Measurements from ENCODE around the gene SPOP.

SPOP gene

DNA sequence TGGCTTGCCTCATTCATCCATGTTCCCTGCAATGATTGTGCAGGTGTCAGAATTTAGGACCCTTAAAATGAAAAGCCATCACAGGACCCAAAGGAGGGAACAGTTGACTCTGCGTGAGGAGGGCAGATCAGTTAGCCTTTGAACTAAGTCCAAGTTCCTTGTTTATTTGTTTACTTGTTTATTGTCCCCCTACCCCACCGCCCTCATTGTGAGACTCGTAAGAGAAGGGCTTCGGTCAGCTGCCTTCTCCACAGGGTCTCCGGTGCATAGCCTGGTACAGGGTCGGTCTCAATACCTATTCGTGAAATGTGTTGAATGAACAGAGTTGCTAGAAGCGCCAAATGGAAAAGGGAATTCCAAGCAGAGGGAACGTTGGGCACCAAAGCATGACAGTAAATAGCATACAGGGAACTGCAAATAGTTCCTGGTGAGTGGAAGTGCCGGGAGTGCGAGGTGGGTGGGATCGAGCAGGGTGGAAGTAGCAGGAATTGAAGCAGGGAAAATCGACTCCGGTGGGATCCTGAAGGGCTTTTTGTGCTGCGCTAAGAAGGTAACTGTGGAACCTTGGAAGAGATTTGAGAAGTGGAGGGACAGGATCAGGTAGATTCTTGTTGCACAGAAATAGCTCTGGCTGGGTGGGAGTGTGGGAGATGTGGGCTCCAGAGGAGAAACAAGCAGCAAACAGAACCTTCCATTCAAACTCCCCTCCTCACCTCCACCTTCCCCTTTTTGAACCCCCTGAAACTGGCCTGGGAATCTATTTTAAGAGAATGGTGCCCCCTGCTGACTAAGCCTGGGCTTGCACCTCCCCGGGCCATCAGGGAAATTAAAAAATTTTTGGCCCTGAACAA, 17.2 kb upstream of the SPOP start:
- no peaks in the 10 kb centered on the region for H3K9me3 ChIP-seq (ENCODE audit: control insufficient read depth, low read depth, low read length)
- H3K4me1 ChIP-seq (ENCODE audit: control insufficient read depth, low read depth, low read length) = no peaks in the 10 kb centered on the region
- H3K27me3 ChIP-seq (ENCODE audit: control insufficient read depth, insufficient read depth, low read length) = peaks cover 8% of the 10 kb centered on the region
- H3K27ac ChIP-seq (ENCODE audit: low read length) = no peak overlapping the region
- H3K9ac ChIP-seq (ENCODE audit: low read length) = no peak overlapping the region
- no peak overlapping the region for H3K4me3 ChIP-seq (ENCODE audit: low read length)
- no peaks in the 10 kb centered on the region for H3K36me3 ChIP-seq (ENCODE audit: control insufficient read depth, low read depth, low read length)

DNA sequence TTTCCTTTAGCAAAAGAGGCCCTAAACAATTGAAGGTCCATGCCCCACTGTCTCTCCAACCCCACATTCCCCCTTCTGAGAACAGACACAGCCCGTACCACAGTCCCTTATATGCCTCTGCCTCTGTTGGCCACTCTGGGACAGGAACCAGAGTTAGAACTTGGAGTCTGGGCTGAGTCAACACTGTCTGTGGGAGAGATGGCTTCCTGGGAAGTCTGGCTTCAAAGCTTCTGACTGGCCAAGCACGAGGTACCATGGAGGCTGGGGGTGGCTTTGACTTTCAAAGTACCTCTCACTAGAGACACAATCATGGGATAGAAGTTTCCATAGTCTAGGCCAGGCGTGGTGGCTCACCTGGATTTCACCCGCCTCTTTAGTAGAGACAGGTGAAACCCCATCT, 14.9 kb upstream of the SPOP start:
- no peaks in the 10 kb centered on the region for H3K4me1 ChIP-seq (ENCODE audit: control insufficient read depth, low read depth, low read length)
- no peaks in the 10 kb centered on the region for H3K9me3 ChIP-seq (ENCODE audit: control insufficient read depth, low read depth, low read length)
- H3K27ac ChIP-seq (ENCODE audit: low read length) = no peak overlapping the region
- H3K9ac ChIP-seq (ENCODE audit: low read length) = no peak overlapping the region
- no peak overlapping the region for H3K4me3 ChIP-seq (ENCODE audit: low read length)
- no peaks in the 10 kb centered on the region for H3K36me3 ChIP-seq (ENCODE audit: control insufficient read depth, low read depth, low read length)
- H3K27me3 ChIP-seq (ENCODE audit: control insufficient read depth, insufficient read depth, low read length) = peaks cover 8% of the 10 kb centered on the region

DNA sequence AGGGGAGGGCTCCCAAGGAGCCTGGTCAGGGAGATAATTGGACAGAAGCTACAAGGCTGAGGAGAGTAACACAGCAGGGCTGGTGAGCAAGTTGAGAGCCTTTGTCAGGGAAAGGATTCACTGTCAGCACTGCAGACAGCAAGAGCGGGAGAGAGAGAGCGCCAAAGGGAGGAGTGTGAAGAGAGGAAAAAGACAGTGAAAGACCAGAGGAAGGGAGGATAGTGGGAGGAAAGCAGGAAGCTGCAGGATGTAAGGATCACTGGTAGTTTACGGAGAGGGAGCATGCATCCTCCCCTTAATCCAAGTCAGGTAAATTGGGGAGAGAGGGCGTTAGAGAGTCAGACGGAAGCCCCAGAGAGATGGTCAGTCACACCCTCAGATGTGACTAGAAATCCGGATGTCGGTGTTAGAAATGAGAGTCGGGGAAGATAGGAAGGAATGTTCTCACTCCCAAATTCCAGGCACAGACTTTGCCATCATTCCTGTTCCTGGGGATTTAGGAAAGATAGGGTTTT, 13.8 kb upstream of the SPOP start:
- peaks cover 8% of the 10 kb centered on the region for H3K27me3 ChIP-seq (ENCODE audit: control insufficient read depth, insufficient read depth, low read length)
- H3K9me3 ChIP-seq (ENCODE audit: control insufficient read depth, low read depth, low read length) = no peaks in the 10 kb centered on the region
- H3K27ac ChIP-seq (ENCODE audit: low read length) = no peak overlapping the region
- no peaks in the 10 kb centered on the region for H3K4me1 ChIP-seq (ENCODE audit: control insufficient read depth, low read depth, low read length)
- no peaks in the 10 kb centered on the region for H3K36me3 ChIP-seq (ENCODE audit: control insufficient read depth, low read depth, low read length)
- no peak overlapping the region for H3K4me3 ChIP-seq (ENCODE audit: low read length)
- no peak overlapping the region for H3K9ac ChIP-seq (ENCODE audit: low read length)

DNA sequence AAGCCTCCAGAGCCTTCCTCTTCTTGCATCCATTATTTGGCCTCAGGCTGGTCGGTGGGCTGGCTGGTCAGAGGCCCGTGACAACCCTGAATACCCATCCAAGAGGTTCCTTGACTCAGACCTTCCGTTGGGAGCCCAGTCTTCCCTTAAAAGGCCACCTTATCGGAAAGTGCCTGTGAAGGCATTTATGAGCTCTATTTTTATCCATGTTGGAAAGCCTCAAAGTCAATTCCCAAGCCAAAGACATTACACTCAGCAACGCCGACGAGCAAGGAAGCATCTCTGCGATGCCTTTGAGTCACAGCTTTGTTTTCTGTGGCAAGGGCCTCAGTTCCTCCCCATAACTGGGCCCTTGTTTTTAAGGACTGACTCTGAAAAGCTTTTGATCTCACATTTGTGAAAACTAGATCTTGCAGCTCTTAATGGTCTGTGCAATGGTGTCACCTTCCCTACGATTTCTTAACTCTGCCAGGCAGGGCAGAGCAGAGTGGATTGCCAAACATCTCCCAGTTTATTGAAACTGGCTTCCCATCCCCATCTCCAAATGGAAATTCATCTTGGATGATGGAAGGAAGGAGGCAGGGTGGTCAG, 13.3 kb upstream of the SPOP start:
- H3K27me3 ChIP-seq (ENCODE audit: control insufficient read depth, insufficient read depth, low read length) = peaks cover 8% of the 10 kb centered on the region
- no peak overlapping the region for H3K27ac ChIP-seq (ENCODE audit: low read length)
- H3K9ac ChIP-seq (ENCODE audit: low read length) = no peak overlapping the region
- H3K4me3 ChIP-seq (ENCODE audit: low read length) = no peak overlapping the region
- H3K9me3 ChIP-seq (ENCODE audit: control insufficient read depth, low read depth, low read length) = no peaks in the 10 kb centered on the region
- no peaks in the 10 kb centered on the region for H3K4me1 ChIP-seq (ENCODE audit: control insufficient read depth, low read depth, low read length)
- H3K36me3 ChIP-seq (ENCODE audit: control insufficient read depth, low read depth, low read length) = no peaks in the 10 kb centered on the region

DNA sequence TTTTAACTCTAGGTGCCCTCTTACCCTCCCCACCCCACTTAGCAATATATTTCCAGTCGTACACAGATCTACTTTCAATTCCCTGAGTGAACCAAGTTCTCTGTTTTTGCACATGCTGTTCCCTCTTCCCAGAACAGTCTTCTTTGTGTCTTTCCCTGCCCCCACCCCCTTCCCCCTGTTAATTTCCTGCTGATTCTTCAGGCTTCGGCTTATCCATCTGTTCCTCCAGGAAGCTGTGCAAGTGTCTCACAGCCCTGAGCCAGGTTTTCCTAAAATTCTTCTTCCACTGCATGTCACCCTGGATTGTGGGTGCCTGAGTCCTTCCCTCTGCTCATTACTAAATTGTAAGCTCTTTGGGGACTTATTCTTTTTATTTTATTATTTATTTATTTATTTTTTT, 12.4 kb upstream of the SPOP start:
- Histone ChIP-seq H3K36me3 (ENCODE audit: control insufficient read depth, low read depth, low read length) (no peaks in the 10 kb centered on the region), H3K27me3 (ENCODE audit: control insufficient read depth, insufficient read depth, low read length) (peaks cover 8% of the 10 kb centered on the region), H3K4me3 (ENCODE audit: low read length) (no peak overlapping the region), H3K4me1 (ENCODE audit: control insufficient read depth, low read depth, low read length) (no peaks in the 10 kb centered on the region), H3K27ac (ENCODE audit: low read length) (no peak overlapping the region), H3K9ac (ENCODE audit: low read length) (no peak overlapping the region), H3K9me3 (ENCODE audit: control insufficient read depth, low read depth, low read length) (no peaks in the 10 kb centered on the region)

DNA sequence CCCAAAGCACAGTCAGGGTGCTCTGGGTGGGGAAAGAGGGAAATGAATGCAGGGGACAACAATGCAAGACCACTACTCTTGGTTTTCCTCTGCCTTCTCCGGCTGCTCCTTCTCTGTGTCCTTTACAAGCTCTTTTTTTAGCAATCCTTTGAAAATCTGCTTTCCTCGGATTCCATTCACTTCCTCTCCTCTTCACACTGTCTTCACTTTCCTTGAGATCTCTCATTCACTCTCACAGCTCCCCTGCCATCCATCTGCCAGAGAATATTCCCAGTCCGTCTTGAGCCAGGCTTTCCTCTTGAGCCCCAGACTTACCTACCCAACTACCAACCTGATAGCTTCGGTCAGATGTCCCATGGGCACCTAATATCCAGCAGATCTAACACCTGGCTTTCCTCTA, 11.0 kb upstream of the SPOP start:
- no peaks in the 10 kb centered on the region for H3K36me3 ChIP-seq (ENCODE audit: control insufficient read depth, low read depth, low read length)
- no peak overlapping the region for H3K4me3 ChIP-seq (ENCODE audit: low read length)
- H3K9ac ChIP-seq (ENCODE audit: low read length) = no peak overlapping the region
- no peaks in the 10 kb centered on the region for H3K4me1 ChIP-seq (ENCODE audit: control insufficient read depth, low read depth, low read length)
- H3K27me3 ChIP-seq (ENCODE audit: control insufficient read depth, insufficient read depth, low read length) = no peaks in the 10 kb centered on the region
- no peak overlapping the region for H3K27ac ChIP-seq (ENCODE audit: low read length)
- H3K9me3 ChIP-seq (ENCODE audit: control insufficient read depth, low read depth, low read length) = no peaks in the 10 kb centered on the region

DNA sequence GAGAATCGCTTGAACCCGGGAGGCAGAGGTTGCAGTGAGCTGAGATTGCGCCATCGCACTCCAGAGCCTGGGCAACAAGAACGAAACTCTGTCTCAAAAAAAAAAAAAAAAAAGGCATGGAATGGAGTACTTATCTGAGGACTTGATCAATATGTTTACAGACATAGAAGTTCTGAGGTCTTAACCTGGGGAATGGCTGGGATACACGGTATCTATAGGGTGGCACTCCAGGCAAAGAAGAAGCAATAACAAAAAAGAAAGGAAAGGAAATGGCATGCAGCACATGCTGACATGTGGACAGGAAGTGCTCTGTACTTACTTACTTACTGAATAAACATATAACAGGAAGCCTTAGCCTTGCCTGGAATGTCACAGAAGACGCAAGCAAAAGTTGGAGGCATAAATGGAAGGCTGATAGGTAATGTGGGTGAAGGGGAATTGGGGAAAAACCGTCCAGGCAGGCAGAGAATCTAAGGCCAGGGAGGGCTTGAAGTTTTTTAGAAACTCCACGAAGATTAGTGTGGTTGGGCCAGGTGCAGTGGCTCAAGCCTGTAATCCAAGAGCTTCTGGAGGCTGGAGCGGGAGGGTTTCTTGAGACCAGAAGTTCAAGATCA, 10.1 kb upstream of the SPOP start:
- no peaks in the 10 kb centered on the region for H3K4me1 ChIP-seq (ENCODE audit: control insufficient read depth, low read depth, low read length)
- no peak overlapping the region for H3K27ac ChIP-seq (ENCODE audit: low read length)
- H3K4me3 ChIP-seq (ENCODE audit: low read length) = no peak overlapping the region
- H3K36me3 ChIP-seq (ENCODE audit: control insufficient read depth, low read depth, low read length) = no peaks in the 10 kb centered on the region
- H3K9me3 ChIP-seq (ENCODE audit: control insufficient read depth, low read depth, low read length) = no peaks in the 10 kb centered on the region
- no peaks in the 10 kb centered on the region for H3K27me3 ChIP-seq (ENCODE audit: control insufficient read depth, insufficient read depth, low read length)
- no peak overlapping the region for H3K9ac ChIP-seq (ENCODE audit: low read length)

DNA sequence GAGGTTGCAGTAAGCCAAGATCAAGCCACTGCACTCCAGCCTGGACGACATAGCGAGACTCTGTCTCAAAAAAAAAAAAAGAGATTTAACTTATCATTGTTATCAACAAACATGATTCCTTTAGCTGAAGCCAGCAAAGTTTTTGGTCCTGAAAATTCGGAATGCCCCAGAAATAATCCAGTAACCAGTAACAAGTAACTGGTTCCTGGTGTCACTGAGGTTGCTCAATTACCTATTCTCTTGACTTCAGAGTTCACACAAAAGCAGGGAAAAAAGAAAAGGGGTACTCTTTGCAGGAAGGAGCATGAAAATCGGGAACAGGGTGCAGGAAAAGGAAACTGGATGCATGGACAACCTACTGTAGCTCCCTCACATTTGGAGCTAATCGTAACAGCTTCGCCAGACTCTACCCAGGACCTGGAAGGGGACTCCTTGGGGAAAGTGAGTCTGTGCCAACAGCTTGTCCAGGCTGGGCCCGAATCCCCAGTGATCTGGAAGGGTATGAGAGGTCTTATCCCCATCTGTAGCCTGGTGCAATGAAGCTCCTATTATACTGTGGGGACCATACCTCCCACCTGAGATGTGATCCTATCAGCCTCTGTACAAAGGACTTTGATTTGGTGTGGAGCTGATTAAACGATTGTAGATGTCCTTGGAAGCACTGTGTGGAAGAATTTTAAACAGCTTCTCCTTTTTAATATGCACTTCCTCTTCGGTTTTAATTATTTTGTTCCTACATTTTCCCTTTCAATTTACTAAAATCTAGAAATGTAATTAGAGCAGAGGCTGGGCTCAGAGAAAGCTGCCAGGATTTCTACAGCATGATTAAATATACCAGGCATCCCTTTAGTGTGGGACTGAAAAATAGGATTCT, 3.4 kb upstream of the SPOP start:
- H3K27me3 ChIP-seq (ENCODE audit: control insufficient read depth, insufficient read depth, low read length) = peaks cover 4% of the 10 kb centered on the region
- H3K9ac ChIP-seq (ENCODE audit: low read length) = no peak overlapping the region
- H3K4me1 ChIP-seq (ENCODE audit: control insufficient read depth, low read depth, low read length) = peaks cover 8% of the 10 kb centered on the region
- H3K36me3 ChIP-seq (ENCODE audit: control insufficient read depth, low read depth, low read length) = no peaks in the 10 kb centered on the region
- H3K9me3 ChIP-seq (ENCODE audit: control insufficient read depth, low read depth, low read length) = no peaks in the 10 kb centered on the region
- no peak overlapping the region for H3K27ac ChIP-seq (ENCODE audit: low read length)
- H3K4me3 ChIP-seq (ENCODE audit: low read length) = no peak overlapping the region

DNA sequence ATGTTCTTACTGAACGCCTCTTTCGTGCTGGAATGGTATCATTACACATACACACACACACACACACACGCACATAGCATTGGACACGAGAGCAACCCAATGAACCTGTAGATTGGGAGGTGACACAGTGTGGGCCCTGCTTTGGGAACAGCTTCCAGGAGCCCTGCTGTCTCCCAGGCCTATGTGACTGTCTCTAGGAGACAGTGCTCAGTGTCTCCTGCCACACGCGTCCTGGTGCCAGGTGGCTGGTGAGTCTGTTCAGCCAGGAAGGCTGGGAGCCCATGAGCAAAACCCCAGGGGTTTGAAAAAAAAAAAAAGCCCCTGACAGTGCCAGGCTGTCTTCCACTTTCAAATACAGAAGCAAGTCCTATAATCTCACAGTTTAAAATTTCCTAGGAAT, 2.4 kb upstream of the SPOP start:
- Histone ChIP-seq H3K4me3 (ENCODE audit: low read length) (no peak overlapping the region), H3K36me3 (ENCODE audit: control insufficient read depth, low read depth, low read length) (peaks cover 2% of the 10 kb centered on the region), H3K27me3 (ENCODE audit: control insufficient read depth, insufficient read depth, low read length) (peaks cover 4% of the 10 kb centered on the region), H3K9ac (ENCODE audit: low read length) (no peak overlapping the region), H3K9me3 (ENCODE audit: control insufficient read depth, low read depth, low read length) (no peaks in the 10 kb centered on the region), H3K27ac (ENCODE audit: low read length) (no peak overlapping the region), H3K4me1 (ENCODE audit: control insufficient read depth, low read depth, low read length) (peaks cover 11% of the 10 kb centered on the region)

DNA sequence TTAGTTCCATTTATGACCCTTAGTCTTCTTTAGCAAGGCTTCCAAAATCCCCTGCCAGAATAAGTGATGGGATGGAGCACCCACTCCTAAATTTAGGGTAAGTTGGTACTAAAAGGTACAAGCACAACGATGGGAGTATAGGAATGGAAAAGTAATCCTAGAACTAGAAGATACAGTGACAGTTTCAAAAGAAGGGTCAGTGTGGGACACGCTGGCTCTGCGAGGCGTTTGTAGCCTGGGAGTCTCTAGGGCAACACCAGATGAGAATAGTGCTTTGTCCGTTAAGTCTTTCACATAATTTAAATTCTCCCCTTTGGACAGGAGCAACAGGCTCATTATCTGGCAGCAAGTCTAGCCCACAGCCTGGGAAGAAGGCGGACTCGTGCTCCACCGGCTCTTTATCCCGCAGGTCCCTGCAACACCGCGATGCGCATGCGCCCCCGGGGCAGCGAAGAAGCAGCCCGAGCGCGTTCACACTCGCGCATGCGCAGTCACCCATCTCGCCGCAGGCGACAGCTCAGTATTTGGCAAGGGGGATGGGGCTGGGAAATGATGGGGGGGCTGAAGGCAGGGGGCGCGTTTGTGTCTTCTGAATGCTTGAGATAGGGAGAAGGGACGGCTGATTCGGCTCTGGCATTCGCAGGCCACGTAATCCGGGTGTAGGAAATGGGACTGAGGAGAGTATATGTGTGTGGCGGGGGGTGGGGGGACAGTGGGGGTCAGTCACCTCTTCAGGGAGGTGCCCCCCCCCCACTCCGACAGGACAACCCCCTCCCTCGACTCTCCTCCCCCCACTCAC, 564 bp downstream of the SPOP start:
- peak overlapping the region; percentile 94 for H3K27ac ChIP-seq (ENCODE audit: low read length)
- H3K9me3 ChIP-seq (ENCODE audit: control insufficient read depth, low read depth, low read length) = no peaks in the 10 kb centered on the region
- peak overlapping the region; percentile 98 for H3K4me3 ChIP-seq (ENCODE audit: low read length)
- H3K4me1 ChIP-seq (ENCODE audit: control insufficient read depth, low read depth, low read length) = peaks cover 11% of the 10 kb centered on the region
- H3K9ac ChIP-seq (ENCODE audit: low read length) = peak overlapping the region; percentile 94
- H3K27me3 ChIP-seq (ENCODE audit: control insufficient read depth, insufficient read depth, low read length) = peaks cover 4% of the 10 kb centered on the region
- H3K36me3 ChIP-seq (ENCODE audit: control insufficient read depth, low read depth, low read length) = peaks cover 14% of the 10 kb centered on the region

Measured in iPS-18a (cell line).